ENCODE results near the gene FAM167B.
A peak's percentile ranks its signal among the peaks of the same experiment; 100 is the strongest.
"Not testable (repeated sequence)": the region's sequence is repeated elsewhere in the genome, so short reads cannot be mapped to it uniquely, and the experiment has no call there.

Gene FAM167B

GRCh38 chr1:32255072-32256071, 8.3 kb downstream of the FAM167B start:
- no peak for DNase-seq (ENCODE audit: extremely low read depth in 1 of 2, low read depth in 1 of 2)

- no peak for DNase-seq (ENCODE audit: extremely low read depth in 1 of 2, low read depth in 1 of 2)
These were observed 9.6 kb downstream of the FAM167B start for GRCh38 chr1:32256473-32257226.

DNA sequence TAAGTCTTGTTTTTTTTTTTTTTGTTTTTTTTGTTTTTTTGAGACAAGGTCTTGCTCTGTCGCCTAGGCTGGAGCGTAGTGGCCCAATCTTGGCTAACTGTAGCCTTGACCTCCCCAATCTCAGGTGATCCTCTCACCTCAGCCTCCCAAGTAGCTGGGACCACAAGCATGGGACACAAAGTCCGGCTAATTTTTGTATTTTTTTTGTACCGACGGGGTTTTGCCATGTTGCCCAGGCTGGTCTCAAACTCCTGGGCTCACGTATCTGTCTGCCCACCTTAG, 10.1 kb downstream of the FAM167B start:
- DNase-seq (ENCODE audit: extremely low read depth in 1 of 2, low read depth in 1 of 2), result no peak

DNA sequence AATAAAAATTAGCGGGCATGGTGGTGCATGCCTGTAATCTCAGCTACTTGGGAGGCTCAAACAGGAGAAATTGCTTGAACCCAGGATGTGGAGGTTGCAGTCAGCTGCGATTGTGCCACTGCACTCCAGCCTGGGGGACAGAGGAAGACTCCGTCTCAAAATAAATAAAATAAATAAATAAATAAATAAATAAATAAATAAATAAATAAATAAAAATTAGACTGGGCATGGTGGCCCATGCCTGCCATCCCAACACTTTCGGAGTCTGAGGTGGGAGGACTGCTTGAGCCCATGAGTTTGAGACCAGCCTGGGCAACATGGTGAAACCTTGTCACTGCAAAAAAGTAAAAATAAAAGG, 16.2 kb downstream of the FAM167B start:
- DNase-seq (ENCODE audit: extremely low read depth in 1 of 2, low read depth in 1 of 2), result not testable (repeated sequence)

DNA sequence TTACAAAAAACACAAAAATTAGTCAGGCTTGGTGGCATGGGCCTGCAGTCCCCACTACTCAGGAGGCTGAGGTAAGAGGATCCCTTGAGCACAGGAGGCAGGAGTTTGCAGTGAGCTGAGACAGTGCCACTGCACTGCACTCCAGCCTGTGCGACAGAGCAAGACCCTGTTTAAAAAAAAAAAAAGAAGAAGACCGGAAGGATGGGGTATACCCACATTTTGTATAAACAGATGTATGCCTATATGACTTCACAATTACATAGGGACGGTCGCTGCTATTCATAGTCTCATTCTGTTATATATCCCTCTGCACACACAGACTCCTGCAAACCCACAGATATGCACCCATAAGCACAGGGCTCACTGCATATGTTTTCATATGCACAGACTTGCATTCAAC, 16.7 kb downstream of the FAM167B start:
- DNase-seq (ENCODE audit: extremely low read depth in 1 of 2, low read depth in 1 of 2), result no peak

GRCh38 chr1:32265846-32266245, 18.8 kb downstream of the FAM167B start:
- DNase-seq (ENCODE audit: extremely low read depth in 1 of 2, low read depth in 1 of 2), result no peak

DNA sequence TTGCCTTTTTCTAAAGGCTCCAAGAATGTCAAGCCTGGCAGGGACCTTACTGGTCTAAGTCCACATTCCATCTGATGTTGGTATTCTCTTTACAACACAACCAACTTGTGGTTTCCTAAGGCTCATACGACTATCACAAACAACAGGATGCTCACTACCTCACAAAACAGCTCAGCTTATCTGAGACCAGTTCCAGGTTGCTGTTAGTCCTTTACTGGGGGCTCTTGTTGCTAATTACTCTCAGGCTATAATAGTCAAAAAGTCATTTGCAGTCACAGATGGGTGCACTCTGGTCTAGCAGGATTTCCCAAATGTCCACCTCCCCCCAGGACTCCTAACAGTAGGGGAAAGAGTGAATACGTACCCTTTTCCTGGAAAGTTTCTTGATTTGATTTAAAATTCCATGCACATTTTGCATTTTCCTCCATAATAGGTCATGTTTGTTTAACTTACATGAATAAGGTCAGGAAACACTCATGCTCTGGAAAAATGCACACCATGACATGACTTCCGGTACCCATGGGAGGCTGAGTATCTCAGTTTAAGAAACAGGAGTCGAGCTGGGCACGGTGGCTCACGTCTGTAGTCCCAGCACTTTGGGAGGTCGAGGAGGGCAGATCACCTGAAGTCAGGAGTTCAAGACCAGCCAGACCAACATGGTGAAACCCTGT, 20.0 kb downstream of the FAM167B start:
- no peak for DNase-seq (ENCODE audit: extremely low read depth in 1 of 2, low read depth in 1 of 2)

DNA sequence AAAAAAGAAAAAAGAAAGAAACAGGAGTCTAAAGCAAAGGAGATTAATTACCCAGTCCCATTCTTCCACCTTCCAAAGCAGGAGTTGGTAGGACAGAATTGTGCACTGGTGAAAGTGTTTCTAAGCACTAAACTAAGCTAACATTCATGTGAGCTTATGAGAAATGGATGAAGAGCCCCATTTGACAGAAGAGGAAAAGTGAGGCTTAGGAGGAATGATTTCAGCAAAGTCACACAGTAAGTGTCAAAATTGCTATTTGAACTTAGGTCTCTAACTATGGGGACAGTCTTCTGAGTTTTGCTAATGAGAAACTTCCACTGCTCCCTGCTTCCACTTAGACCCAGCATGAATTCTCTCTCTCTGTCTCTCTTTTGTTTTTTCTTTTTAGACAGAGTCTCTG, 22.7 kb downstream of the FAM167B start:
- DNase-seq (ENCODE audit: extremely low read depth in 1 of 2, low read depth in 1 of 2), result no peak

- no peak for DNase-seq (ENCODE audit: extremely low read depth in 1 of 2, low read depth in 1 of 2)
These were observed 25.8 kb downstream of the FAM167B start for GRCh38 chr1:32272557-32273390.

DNA sequence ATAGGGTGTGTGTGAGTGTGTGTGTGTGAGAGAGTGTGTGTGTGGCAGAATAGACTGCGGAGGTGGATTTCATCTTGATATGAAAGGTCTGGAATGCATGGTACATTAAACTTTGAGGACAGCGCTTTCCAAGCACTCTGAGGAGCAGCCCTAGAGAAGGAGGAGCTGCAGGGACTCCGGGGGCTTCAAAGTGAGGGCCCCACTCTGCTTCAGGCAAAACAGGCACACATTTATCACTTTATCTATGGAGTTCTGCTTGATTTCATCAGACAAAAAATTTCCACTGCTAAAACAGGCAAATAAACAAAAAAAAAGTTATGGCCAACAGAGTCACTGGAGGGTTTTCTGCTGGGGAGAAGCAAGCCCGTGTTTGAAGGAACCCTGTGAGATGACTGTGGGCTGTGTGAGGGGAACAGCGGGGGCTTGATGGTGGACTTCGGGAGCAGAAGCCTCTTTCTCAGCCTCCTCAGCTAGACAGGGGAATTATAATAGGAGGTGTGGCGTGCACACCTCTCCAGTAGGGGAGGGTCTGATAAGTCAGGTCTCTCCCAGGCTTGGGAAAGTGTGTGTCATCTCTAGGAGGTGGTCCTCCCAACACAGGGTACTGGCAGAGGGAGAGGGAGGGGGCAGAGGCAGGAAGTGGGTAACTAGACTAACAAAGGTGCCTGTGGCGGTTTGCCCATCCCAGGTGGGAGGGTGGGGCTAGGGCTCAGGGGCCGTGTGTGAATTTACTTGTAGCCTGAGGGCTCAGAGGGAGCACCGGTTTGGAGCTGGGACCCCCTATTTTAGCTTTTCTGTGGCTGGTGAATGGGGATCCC, 26.6 kb downstream of the FAM167B start:
- peak; percentile 64 to 82 for DNase-seq (ENCODE audit: extremely low read depth in 1 of 2, low read depth in 1 of 2)

GRCh38 chr1:32274646-32275340, 27.8 kb downstream of the FAM167B start:
- no peak for DNase-seq (ENCODE audit: extremely low read depth in 1 of 2, low read depth in 1 of 2)

GRCh38 chr1:32275424-32275823, 28.4 kb downstream of the FAM167B start:
- DNase-seq (ENCODE audit: extremely low read depth in 1 of 2, low read depth in 1 of 2), result no peak

- DNase-seq (ENCODE audit: extremely low read depth in 1 of 2, low read depth in 1 of 2), result no peak
These were observed 29.2 kb downstream of the FAM167B start for GRCh38 chr1:32276032-32276782.

- not testable (repeated sequence) for DNase-seq (ENCODE audit: extremely low read depth in 1 of 2, low read depth in 1 of 2)
These were observed 37.8 kb downstream of the FAM167B start for GRCh38 chr1:32284777-32285176.

GRCh38 chr1:32285658-32286057, 38.6 kb downstream of the FAM167B start:
- DNase-seq (ENCODE audit: extremely low read depth in 1 of 2, low read depth in 1 of 2), result no peak

- no peak for DNase-seq (ENCODE audit: extremely low read depth in 1 of 2, low read depth in 1 of 2)
These were observed 39.7 kb downstream of the FAM167B start for GRCh38 chr1:32286763-32287162.

DNA sequence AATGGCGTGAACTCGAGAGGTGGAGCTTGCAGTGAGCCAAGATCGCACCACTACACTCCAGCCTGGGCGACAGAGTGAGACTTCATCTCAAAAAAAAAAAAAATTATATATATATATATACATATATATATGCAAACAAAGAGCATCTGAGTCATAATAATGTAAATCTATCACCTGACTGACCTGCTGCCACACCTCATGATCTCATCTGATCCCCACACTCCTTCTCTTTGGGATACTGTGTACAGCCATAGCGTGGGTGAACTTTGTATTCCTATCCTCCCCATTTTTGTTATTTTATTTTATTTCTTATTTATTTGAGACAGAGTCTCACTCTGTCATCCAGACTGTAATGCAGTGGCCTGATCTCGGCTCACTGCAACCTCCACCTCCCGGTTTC, 42.2 kb downstream of the FAM167B start:
- DNase-seq (ENCODE audit: extremely low read depth in 1 of 2, low read depth in 1 of 2), result no peak

- DNase-seq (ENCODE audit: extremely low read depth in 1 of 2, low read depth in 1 of 2), result no peak
These were observed 44.2 kb downstream of the FAM167B start for GRCh38 chr1:32291145-32291707.

Measured in stimulated activated CD8-positive, alpha-beta memory T cell treated with anti-CD3 and anti-CD28 coated beads, Interleukin-7, amount 100 ng/mL, for 48 hours (primary cell).